ENCODE results near the gene PRR16. TPM values are rescaled to one million over a fixed set of nuclear protein-coding genes. Genes with fewer than 3 reads are reported as not detected.

Gene PRR16
- total RNA-seq, 1 experiment from 2014 or later: 0.42 TPM

DNA sequence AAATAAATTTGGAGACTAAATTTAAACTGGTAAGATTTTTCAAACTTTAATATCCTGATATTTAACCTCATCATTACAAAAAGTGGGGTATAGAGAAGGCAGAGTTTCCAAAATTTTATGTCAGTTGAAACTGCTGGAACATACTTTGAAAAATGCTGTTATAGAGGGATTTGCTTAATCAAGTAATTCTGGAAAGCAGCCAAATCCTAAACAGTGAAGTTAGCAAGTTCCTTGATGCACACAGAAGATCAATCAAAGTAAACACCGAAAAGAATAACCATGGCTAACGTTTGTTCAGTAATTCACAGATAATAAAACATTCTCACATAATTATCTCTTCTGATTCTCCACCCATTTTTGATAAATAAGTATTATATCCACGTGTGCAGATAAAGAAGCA is 8.1 kb upstream of the PRR16 start:
- Mint-ChIP-seq H3K4me3 (no peak overlapping the region), H3K36me3 (no peaks in the 10 kb centered on the region; the same call in 1 of the 2 replicates), H3K27ac (no peak overlapping the region), H3K27me3 (ENCODE audit: low read depth) (peaks cover 3% of the 10 kb centered on the region; the same call in 1 of the 2 replicates), H3K4me1 (peaks cover 6% of the 10 kb centered on the region), H3K9me3 (peaks cover 10% of the 10 kb centered on the region)
- POLR2A ChIA-PET: no interaction called here
- no peak for TF ChIP-seq ZNF317 (CRISPR knock-in tag; IDR thresholded peaks at IDR 0.05; ENCODE audit: borderline replicate concordance, low read depth)
- TF ChIP-seq, protein P1, sequence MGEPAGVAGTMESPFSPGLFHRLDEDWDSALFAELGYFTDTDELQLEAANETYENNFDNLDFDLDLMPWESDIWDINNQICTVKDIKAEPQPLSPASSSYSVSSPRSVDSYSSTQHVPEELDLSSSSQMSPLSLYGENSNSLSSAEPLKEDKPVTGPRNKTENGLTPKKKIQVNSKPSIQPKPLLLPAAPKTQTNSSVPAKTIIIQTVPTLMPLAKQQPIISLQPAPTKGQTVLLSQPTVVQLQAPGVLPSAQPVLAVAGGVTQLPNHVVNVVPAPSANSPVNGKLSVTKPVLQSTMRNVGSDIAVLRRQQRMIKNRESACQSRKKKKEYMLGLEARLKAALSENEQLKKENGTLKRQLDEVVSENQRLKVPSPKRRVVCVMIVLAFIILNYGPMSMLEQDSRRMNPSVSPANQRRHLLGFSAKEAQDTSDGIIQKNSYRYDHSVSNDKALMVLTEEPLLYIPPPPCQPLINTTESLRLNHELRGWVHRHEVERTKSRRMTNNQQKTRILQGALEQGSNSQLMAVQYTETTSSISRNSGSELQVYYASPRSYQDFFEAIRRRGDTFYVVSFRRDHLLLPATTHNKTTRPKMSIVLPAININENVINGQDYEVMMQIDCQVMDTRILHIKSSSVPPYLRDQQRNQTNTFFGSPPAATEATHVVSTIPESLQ (CRISPR knock-in tag; IDR thresholded peaks at IDR 0.05): no peak
- no peak for TF ChIP-seq IRF2 (CRISPR knock-in tag; IDR thresholded peaks at IDR 0.05; ENCODE audit: borderline replicate concordance, low read depth)
- TF ChIP-seq ZNF396 (CRISPR knock-in tag; IDR thresholded peaks at IDR 0.05; ENCODE audit: borderline replicate concordance): no peak
- no peak for TF ChIP-seq ZNF423 (CRISPR knock-in tag; IDR thresholded peaks at IDR 0.05)
- no peak for TF ChIP-seq TCF7 (CRISPR knock-in tag; IDR thresholded peaks at IDR 0.05; ENCODE audit: low read depth)
- TF ChIP-seq OVOL2 (CRISPR knock-in tag; IDR thresholded peaks at IDR 0.05; ENCODE audit: borderline replicate concordance): no peak
- TF ChIP-seq, protein P2, sequence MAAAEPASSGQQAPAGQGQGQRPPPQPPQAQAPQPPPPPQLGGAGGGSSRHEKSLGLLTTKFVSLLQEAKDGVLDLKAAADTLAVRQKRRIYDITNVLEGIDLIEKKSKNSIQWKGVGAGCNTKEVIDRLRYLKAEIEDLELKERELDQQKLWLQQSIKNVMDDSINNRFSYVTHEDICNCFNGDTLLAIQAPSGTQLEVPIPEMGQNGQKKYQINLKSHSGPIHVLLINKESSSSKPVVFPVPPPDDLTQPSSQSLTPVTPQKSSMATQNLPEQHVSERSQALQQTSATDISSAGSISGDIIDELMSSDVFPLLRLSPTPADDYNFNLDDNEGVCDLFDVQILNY (CRISPR knock-in tag; IDR thresholded peaks at IDR 0.05): no peak
- TF ChIP-seq GABPB1 (CRISPR knock-in tag; IDR thresholded peaks at IDR 0.05): no peak
- TF ChIP-seq, protein P3, sequence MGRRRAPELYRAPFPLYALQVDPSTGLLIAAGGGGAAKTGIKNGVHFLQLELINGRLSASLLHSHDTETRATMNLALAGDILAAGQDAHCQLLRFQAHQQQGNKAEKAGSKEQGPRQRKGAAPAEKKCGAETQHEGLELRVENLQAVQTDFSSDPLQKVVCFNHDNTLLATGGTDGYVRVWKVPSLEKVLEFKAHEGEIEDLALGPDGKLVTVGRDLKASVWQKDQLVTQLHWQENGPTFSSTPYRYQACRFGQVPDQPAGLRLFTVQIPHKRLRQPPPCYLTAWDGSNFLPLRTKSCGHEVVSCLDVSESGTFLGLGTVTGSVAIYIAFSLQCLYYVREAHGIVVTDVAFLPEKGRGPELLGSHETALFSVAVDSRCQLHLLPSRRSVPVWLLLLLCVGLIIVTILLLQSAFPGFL (CRISPR knock-in tag; IDR thresholded peaks at IDR 0.05; ENCODE audit: borderline replicate concordance): no peak
- TF ChIP-seq, protein P4, sequence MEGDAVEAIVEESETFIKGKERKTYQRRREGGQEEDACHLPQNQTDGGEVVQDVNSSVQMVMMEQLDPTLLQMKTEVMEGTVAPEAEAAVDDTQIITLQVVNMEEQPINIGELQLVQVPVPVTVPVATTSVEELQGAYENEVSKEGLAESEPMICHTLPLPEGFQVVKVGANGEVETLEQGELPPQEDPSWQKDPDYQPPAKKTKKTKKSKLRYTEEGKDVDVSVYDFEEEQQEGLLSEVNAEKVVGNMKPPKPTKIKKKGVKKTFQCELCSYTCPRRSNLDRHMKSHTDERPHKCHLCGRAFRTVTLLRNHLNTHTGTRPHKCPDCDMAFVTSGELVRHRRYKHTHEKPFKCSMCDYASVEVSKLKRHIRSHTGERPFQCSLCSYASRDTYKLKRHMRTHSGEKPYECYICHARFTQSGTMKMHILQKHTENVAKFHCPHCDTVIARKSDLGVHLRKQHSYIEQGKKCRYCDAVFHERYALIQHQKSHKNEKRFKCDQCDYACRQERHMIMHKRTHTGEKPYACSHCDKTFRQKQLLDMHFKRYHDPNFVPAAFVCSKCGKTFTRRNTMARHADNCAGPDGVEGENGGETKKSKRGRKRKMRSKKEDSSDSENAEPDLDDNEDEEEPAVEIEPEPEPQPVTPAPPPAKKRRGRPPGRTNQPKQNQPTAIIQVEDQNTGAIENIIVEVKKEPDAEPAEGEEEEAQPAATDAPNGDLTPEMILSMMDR (IDR thresholded peaks at IDR 0.05): no peak
- no peak for TF ChIP-seq MYBL2 (CRISPR knock-in tag; IDR thresholded peaks at IDR 0.05)
- TF ChIP-seq, protein P5, sequence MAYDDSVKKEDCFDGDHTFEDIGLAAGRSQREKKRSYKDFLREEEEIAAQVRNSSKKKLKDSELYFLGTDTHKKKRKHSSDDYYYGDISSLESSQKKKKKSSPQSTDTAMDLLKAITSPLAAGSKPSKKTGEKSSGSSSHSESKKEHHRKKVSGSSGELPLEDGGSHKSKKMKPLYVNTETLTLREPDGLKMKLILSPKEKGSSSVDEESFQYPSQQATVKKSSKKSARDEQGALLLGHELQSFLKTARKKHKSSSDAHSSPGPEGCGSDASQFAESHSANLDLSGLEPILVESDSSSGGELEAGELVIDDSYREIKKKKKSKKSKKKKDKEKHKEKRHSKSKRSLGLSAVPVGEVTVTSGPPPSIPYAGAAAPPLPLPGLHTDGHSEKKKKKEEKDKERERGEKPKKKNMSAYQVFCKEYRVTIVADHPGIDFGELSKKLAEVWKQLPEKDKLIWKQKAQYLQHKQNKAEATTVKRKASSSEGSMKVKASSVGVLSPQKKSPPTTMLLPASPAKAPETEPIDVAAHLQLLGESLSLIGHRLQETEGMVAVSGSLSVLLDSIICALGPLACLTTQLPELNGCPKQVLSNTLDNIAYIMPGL (CRISPR knock-in tag; IDR thresholded peaks at IDR 0.05): no peak
- TF ChIP-seq, protein P6, sequence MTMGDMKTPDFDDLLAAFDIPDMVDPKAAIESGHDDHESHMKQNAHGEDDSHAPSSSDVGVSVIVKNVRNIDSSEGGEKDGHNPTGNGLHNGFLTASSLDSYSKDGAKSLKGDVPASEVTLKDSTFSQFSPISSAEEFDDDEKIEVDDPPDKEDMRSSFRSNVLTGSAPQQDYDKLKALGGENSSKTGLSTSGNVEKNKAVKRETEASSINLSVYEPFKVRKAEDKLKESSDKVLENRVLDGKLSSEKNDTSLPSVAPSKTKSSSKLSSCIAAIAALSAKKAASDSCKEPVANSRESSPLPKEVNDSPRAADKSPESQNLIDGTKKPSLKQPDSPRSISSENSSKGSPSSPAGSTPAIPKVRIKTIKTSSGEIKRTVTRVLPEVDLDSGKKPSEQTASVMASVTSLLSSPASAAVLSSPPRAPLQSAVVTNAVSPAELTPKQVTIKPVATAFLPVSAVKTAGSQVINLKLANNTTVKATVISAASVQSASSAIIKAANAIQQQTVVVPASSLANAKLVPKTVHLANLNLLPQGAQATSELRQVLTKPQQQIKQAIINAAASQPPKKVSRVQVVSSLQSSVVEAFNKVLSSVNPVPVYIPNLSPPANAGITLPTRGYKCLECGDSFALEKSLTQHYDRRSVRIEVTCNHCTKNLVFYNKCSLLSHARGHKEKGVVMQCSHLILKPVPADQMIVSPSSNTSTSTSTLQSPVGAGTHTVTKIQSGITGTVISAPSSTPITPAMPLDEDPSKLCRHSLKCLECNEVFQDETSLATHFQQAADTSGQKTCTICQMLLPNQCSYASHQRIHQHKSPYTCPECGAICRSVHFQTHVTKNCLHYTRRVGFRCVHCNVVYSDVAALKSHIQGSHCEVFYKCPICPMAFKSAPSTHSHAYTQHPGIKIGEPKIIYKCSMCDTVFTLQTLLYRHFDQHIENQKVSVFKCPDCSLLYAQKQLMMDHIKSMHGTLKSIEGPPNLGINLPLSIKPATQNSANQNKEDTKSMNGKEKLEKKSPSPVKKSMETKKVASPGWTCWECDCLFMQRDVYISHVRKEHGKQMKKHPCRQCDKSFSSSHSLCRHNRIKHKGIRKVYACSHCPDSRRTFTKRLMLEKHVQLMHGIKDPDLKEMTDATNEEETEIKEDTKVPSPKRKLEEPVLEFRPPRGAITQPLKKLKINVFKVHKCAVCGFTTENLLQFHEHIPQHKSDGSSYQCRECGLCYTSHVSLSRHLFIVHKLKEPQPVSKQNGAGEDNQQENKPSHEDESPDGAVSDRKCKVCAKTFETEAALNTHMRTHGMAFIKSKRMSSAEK (CRISPR knock-in tag; IDR thresholded peaks at IDR 0.05; ENCODE audit: borderline replicate concordance): no peak
- TF ChIP-seq, protein P7, sequence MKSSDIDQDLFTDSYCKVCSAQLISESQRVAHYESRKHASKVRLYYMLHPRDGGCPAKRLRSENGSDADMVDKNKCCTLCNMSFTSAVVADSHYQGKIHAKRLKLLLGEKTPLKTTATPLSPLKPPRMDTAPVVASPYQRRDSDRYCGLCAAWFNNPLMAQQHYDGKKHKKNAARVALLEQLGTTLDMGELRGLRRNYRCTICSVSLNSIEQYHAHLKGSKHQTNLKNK (CRISPR knock-in tag; IDR thresholded peaks at IDR 0.05): no peak
- no peak for ATAC-seq
- DNase-seq (ENCODE audit: low spot score): no peak
- CTCF ChIA-PET: no interaction called here

All from WTC11 (cell line).